Endometrial microvascular endothelial cells (primary cell): ENCODE measurements around the gene ANKRD23. TPM values are rescaled to one million over a fixed set of nuclear protein-coding genes. Genes with fewer than 3 reads are reported as not detected.

ENCODE experiments used
- in situ Hi-C: cut with HindIII; loops from 2 replicates; pipeline ENCODE4 v1.10.0; 2017; ENCODE audit warnings: low sequenced_read_pairs, low pct_unique_long_range_greater_than_20kb; ENCODE audit errors: inconsistent ontology term
- total RNA-seq: library from RNA; depleted of rRNA; stranded (reverse); fragments of >200 nt; gene quantifications from one replicate; pipeline ENCODE4 v1.2.3, GENCODE V29; 2015; ENCODE audit errors: inconsistent ontology term

Gene ANKRD23
- total RNA-seq, 1 donor from 2014 or later: 1.1 TPM

DNA sequence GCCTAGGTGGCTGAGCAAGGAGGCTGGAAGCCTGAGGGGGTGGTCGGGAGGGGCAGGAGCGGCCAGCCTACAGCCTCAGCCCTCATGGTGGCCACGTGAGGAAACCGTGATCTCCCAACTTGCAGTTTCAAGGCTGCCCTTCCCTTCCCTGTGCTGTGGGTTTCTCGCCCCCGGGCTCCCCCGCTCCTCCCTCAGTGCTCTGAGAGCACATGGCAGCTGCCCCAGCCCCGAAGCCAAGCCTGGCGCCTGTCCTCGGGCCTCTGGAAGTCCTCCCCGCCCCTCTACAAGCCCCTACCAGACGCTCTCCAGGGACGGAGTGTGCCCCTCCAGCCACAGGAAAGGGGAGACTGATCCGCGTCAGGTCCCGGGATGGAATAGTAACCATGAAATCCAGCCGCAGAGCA, 586 bp upstream of the ANKRD23 start:
- in situ Hi-C loops: no loop called here

- in situ Hi-C loops: no loop called here
Measured at GRCh38 chr2:96842600-96842999, 1.2 kb downstream of the ANKRD23 start.

- in situ Hi-C loops: no loop called here
Measured at GRCh38 chr2:96841701-96842495, 1.9 kb downstream of the ANKRD23 start.

DNA sequence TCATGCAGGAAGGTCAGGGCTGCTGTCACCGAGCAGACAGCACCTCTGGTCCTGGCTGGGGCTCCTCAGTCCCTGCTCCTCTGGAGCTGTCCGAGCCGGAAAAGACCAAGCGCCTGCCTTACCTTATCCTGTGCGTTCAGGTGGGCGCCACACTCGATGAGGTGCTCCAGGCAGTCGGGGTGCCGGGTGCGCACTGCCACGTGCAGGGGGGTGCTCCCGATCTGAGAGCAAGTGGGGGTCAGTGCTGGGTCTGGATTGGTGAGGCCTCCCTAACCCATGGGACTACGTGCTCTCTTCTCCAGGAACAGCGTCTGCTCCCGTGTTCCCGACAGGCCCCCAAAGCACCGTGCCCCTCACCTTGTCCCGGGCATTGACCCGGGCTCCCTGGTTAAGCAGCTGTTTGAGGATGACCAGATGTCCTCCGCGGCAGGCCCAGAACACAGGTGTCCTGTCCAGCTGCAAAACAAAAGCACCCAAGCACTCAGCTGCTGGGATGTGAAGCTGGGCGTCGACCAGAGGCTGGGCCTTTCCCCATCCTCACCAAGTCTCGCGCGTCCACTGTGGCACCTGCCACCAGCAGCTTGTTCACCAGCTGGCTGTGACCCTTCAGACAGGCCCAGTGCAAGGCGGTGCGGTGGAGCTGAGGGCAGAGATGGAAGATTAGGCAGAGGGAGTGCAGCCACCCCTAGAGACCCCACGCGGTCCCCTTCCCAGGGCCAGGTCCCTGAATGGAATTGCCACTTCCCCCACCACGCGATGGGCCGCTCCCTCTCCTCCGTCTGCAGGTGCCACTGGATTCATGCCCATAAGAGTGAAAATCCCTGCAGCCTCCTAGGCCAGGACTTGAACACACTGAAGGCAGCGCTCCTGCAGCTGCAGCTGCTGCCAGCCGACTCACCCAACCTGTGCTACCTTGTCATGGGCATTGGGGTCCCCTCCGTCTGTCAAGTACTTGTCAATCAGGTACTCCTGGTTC, 3.7 kb downstream of the ANKRD23 start:
- in situ Hi-C loops: no loop called here

DNA sequence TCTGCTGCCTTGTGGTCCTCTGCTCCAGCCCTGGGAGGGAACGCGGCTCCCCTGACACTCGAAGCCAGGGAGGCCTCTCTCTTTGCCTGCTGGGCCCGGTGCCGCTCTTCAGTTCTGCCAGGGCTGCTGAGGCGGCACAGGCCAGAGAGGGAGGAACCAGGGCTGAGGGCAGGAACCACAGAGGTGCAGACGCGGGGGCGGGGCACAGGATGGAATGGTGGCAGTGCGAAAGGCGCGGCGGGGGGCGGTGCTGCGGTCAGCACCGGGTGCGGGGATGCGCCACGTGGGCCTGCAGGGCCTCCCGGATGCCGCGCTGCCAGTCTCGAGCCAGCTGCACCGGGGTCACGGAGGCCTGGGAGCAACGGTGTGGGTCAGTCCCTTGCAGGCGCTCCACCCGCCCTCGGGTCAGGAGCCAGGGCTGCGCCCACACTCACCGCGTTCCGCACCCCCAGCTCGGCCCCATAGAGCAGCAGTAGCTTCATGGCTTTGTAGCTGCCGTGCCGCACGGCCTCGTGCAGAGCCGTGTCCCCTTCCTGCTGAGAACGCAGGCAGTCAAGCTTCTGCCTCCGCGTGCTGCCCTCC, 4.4 kb downstream of the ANKRD23 start:
- in situ Hi-C loops: no loop called here

DNA sequence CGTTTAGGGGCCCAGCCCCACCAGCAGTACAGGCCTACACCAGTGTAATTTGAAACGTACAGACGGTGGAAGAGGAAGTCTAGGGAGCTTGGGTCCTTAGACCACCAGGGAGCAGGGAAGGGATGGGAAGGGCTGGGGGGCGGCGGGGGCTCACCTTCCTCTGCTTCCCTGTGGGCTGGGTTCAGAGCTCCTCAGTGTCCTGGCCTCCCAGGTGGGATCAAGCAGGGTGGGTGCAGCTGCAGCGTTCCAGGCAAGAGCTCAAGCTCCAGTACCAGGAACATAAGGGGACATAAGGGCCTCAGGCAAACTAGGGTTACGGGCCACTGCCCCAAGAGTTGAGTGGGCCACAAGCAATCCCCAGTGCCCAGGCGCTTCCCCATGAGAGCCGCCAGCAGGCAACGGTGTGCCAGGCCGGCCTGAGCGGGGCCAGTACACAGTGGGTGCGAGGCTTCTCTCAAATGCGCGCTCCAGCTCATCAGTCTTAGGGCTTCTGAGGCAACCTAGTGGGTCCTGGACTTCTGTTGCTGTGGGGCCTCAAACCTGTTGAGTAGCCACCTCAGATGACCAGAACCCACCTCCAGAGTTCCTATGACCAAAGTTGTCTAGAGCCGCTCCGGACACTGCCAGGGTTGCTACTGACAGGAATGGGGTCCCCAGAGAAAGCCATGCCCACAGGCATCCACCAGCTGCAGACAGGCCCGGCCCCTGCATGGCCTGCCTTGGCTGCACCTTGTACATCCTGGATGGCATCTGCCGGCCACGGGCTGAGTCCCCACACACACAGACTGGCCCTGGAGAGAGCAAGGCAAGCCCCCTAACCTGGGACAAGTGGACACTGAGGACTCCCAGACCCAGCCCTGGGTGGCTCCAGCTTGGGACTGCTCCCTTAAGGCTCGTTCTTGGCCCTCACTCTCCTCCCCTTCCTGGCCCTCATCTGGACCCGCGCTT, 5.2 kb downstream of the ANKRD23 start:
- in situ Hi-C loops: no loop called here

DNA sequence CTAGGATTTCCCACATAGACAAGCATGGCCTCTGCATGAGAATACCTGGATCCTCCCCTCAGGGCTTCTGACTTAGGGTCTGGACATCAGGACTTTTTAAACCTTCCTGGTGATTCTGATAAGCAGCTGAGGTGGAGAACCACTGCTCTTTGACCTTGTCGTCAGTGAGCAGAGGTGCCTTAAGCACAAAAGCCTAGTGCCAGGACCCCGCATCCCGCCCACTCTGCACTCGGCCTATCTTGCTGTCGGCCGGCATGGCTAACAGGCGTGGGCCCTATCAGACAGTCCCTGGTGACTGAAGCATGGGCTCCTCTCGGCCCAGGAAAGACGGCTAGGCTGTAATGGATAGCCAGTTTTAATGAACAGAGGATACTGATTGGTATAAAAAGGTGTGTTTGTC, 6.2 kb downstream of the ANKRD23 start:
- in situ Hi-C loops: no loop called here

GRCh38 chr2:96835830-96836229, 8.0 kb downstream of the ANKRD23 start:
- in situ Hi-C loops: no loop called here

DNA sequence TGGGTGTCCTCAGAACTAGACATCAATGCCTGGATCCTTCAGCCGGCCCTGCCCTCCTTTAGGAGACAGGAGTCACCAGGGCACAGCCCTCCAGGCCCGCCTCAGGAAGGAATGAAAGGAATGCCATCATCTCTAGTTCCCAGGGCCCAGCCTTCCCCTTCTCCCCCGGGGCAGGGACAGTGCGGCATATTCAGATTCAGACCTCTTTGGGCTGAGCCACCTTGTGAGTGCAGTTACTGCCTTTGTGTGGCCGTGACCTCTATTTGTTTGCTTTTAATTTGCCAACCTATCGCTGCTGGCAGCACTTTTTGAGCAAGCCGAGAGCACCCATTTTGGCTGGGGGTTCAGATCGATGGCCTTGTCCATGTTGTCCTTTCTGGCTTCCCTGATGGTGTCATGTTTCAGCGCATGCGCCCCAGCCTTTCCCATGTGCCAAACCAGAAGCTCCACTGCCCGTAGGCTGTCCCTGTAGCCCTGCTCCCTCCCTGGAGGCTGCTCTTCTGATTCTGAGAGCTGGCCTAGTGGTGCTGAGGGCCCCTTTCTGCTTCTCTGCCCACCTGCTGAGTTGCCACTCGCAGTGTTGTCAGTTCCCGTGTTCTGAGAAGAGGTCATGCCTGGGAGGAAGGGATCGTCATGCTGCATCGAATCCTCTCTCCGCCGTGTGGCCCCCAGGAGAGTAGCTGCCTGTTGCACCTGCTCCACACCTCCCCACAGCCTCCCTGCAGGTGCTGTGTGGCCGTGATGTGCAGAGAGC, 10.9 kb downstream of the ANKRD23 start:
- in situ Hi-C loops: no loop called here

DNA sequence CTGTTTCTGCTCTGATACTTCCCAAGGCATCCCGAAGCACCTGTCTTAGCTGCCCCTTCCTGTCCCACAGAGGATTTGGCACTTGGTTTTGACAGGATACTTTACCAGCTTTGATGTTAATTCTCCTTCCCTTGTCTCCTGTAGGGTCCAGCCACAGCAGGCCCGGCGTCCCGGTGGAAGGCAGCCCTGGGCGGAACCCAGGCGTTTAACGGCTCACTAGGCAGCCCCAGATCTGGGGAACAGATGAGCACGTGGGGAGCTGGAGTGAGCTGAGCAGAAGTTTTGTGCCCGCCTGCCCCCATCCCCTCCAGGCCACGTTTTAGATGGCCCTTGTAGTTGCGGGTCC, 11.4 kb downstream of the ANKRD23 start:
- in situ Hi-C loops: no loop called here

- in situ Hi-C loops: no loop called here
Measured at GRCh38 chr2:96831679-96832078, 12.1 kb downstream of the ANKRD23 start.

DNA sequence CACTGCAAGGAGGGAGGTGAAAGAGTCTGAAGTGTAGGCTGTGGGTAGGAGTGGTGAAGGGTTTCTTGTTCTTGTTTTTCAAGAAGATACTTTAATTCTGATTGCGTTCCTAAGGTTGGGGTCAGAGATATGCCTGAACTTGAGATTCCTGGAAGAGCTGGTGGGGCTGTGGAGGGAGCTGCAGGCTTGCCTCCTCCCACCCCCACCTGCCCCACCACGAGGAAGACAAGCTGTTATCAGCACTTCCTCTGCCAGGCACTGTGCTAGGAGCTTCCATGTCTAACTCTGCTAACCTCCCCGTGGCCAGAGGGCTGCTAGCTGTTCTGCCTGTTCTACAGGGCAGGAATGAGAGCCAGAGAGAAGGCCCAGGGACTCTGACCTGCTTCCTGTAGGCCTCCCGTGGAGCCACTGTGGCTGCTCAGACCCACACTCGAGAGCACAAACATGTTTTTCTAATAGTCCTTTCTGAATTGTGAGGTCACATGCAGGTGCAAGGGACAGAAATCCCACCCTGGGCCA, 13.7 kb downstream of the ANKRD23 start:
- in situ Hi-C loops: no loop called here

GRCh38 chr2:96828874-96829273, 14.9 kb downstream of the ANKRD23 start:
- in situ Hi-C loops: no loop called here

DNA sequence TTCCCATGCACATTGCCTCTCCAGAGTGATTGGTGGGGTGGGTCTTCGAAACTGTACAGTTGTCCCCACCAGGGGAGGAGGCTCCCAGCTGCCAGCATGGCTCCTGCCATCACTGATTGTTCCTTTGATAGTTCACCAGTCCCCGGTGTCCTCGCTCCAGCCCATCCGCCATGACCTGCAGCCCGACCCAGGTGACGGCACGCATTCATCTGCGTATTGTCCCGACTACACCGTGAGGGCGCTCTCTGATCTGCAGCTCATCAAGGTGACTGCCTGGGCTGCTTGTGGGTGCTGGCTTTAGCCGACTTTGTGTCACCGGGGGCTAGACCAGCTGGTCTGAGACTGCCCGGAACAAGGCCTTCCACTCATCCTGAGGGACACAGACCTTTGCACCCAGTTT, 15.4 kb downstream of the ANKRD23 start:
- in situ Hi-C loops: no loop called here

GRCh38 chr2:96826546-96827278, 17.1 kb downstream of the ANKRD23 start:
- in situ Hi-C loops: no loop called here

- in situ Hi-C loops: no loop called here
Measured at GRCh38 chr2:96825057-96825456, 18.8 kb downstream of the ANKRD23 start.
